ENCODE data around the gene ABHD13.
A peak's percentile ranks its signal among the peaks of the same experiment; 100 is the strongest.
"Not testable (repeated sequence)": the region's sequence is repeated elsewhere in the genome, so short reads cannot be mapped to it uniquely, and the experiment has no call there.

ABHD13 gene

DNA sequence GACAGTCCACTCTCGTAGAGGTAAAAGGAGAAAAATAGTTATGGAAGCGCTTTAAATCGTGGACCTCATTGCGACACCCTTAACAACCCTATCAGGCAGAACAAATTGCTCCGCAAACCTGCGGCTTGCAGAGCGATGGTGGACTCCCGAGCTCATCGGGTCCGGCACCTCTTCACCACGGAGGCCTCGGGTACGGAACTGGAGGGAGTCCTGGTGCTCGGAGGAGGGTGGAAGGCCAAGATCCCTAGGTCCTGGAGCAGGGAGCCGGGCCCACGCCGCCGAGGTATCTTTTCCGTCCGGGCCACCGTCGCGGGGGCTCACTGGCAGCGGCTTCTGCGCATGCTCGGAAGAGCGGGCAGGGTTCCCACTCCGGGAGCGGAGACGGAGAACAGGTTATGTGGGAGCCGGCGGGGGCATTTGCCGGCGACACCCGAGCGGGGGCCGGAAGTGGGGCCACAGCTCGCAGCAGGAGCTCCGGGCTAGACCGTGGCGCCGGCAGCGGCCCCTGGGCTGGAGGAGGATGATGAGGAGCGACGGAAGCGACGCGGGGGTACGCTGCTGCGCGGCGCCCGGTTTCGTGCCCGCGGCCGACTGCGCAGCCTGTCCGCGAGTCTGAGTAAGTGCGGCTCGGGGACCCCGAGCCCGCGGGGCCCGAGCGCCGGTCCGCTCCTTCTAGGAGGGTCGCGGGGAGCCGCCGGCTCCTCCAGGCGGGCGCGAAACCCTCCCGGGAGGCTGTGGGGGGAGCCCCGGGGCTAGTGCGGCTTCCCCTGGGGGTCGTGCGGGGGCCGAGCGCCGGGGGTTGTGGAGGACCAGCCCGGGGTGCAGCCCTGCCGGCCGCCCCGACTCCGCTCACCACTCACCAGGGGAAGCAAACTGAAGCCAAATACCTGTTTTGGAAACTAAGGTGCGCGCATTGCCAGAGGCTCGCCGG, at the start of gene ABHD13:
TSS of gene ABHD13 (plus strand) at position 349 of the 931 bp plus-strand sequence. CDS start 10,827 bp downstream, outside the sequence.
- peak; percentile 93 for DNase-seq

DNA sequence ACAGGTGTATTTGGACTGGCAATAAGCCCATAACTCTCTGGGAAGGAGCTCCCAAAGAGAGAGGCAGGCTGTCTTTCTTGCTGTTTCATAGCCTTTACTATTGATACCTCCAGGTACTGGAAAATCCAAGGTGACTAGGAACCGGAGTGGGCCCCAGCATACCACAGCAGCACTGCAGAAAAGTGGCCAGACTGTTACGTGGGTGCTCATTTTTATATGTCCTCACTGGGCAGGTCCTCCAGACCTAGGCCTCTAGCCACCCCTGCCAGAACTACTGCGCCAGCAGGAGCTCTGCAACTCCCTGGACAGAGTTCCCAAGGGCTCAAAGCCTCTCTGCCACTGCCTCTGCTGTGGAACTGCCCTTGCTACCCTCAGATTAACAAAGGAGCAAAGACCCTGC, 49.3 kb upstream of the ABHD13 start:
- no peak for DNase-seq

DNA sequence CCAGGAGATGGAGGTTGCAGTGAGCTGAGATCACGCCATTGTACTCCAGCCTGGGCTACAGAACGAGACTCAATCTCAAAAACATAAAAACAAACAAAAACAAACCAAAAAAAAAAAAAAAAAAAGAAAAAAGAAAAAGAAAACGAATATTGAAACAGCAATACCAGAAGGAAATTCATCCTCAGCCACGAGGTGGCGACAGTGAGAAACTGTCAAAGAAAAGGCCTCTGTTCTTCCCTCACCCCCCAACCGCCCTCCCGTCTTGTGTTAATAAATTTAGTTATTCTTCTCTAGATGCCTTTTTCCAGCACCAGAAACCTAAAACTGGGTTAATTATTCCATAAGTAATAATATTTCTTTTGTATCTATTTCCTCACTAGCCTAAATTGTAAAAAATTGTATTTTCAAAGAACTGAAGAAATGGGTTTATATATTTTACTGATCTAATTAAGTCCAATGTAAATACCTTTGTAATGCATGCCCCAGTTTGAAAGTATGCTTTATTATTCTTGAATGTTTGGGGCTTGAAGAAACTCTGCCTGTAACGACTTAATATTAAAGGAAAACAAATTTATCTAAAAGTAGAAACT, 41.4 kb upstream of the ABHD13 start:
- peak; percentile 9 for DNase-seq

DNA sequence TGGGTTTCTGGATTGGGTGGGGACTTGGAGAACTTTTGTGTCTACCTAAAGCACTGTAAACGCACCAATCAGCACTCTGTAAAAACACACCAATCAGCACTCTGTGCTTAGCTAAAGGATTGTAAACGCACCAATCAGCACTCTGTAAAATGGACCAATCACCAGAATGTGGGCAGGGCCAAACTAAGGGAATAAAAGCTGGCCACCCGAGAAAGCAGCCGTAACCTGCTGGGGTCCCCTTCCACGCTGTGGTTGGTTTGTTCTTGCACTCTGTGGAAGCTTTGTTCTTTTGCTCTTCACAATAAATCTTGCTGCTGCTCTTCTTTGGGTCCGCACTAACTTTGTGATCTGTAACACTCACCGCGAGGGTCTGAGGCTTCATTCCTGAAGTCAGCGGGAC, 40.1 kb upstream of the ABHD13 start:
- no peak for DNase-seq

DNA sequence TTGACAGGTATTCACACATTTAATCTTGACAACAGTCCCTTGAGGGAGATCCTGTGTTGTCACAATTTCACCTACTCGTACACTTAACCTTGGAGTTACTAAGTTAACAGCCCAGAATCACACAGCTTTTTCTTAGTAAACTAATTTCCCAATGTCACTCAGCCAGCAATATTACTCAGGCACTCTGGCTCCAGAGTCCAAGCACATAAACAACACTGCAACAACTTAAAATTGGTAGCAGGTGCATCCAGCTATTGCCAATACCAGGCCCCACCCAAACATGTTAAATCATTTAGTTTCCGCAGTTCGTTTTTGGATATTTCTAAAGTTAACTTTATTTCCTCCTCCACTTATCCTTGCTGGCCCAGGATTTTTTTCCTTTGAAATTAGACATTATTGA, 35.5 kb upstream of the ABHD13 start:
- no peak for DNase-seq

DNA sequence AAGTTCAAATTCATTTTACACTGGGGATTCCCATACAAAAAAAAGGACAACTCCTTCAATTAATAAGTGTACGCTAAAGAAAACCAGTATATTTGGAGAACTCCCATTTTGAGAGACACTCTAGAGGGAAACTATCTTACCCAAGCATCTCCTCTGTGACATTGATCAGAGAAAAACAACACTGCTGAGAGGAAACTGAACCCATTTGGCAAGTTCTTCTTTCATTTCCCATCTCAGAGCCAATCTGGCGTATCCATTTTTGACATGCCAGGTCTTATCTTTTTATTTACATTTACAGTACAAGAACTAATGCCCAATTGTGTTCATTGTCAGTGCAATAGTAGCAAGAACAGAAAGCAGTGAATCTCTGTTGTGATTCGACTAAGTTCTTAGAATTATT, 33.0 kb upstream of the ABHD13 start:
- no peak for DNase-seq

DNA sequence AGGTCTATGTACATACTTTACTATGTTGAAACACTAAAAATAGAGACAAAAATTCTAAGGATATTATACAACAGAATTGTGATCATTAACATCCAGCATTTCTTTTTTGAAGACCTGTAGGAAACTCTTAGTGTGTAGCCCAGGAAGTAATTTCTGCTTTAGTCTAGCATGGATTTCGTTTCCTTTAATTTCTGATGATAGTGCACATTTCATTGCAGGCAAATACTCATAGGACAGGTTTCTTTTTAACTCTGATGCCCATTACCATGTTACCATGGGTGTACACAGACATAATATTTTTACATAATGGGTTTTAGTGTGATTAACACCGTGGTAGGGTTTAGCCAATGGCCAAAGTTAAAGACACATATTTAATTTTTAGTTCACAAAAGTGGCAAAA, 29.9 kb upstream of the ABHD13 start:
- DNase-seq: no peak

DNA sequence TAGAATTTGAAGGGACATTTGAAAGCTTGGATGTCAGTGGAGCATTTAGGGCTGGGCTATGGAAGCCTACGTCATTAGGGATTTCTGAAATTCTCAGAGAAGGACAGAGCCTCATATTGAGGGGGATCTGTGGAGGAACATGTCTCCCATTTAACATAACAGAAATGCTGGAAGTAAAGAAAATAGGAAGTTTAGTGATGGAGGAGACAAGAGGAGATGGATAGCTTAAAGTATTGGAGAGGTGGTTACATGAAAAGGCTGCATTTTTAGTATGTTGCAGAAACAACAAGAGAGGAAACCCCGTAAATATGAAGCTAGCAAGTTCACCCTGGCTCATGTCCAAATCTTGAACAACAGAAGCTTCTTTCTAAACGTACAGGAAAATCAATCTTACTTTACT, 27.3 kb upstream of the ABHD13 start:
- DNase-seq: no peak

DNA sequence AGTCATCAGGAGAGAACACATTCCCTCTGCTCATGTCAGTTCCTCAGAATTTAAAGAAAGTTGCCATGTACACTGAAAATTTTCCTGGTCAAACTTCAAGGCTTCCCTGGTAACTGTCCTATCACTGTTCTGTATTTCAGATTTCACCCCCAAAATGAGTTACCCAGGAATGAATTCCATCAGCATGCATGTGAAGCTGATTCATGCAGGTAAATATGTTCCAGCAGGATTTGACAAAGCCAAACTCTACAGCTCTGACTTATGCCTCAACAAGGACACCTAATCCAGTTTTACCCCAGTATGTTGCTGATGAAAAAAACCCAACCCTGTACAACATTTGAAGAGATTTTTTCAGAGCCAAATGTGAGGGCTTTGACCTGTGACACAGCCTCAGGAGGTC, 24.4 kb upstream of the ABHD13 start:
- no peak for DNase-seq

DNA sequence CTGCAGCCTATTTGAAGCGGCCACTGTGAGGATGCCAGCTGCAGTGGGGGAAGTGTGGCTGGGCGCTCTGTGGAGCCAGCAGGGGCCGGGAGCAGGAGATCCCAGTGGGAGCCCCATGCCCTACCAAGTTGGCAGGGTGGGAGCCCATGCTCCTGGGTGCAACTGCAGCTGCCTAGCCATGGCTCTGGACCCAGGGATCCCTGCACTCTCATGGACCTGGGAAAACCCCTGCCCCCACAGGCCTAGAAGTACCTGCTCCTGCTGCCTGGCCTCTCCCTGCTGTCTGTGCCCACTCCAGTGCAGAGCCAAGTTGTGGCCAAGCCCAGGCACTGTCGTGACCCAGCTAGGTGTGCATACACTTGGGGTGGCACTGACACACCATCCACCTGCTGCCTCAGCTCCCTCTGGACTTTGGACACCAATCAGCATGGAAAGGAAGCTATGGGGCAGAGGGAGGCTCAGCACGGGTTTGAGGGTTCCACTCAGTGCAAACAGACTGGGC, 23.7 kb upstream of the ABHD13 start:
- DNase-seq: no peak

DNA sequence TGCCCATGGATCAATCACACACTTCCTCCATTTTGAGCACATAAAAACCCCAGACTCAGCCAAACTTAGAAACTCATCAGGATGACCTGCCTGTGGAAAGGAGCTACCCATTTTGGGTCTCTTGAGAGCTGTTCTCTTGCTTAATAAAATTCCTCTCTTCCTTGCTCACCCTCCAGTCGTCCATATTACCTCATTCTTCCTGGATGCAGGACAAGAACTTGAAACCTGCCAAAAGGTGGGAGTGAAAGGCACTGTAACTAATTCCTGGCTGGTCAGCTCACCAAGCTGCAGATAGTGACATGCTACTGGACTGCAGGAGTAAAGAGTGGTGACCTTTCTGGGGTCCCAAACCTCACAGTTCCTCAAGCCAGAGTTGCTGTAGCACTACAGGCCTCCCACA, 23.0 kb upstream of the ABHD13 start:
- no peak for DNase-seq

DNA sequence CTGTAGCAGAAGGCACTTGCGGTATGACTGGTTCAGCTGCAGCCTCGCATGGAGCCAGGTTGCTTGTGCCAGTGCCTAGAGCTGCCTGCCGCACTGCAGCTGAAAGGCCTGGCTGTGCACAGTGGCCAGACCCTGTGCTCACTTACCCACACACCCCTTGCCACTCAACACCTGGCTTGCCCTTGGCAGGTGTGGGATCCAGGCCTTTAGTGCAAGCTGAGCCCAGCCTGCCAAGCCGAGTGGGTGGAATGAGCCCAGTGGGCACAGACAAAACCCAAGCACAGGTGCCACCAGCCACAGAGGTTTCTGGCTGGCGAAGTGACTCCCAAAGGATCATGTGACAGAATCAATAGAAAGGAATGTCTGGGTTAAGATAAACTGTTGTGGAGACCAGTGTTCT, 22.3 kb upstream of the ABHD13 start:
- no peak for DNase-seq

DNA sequence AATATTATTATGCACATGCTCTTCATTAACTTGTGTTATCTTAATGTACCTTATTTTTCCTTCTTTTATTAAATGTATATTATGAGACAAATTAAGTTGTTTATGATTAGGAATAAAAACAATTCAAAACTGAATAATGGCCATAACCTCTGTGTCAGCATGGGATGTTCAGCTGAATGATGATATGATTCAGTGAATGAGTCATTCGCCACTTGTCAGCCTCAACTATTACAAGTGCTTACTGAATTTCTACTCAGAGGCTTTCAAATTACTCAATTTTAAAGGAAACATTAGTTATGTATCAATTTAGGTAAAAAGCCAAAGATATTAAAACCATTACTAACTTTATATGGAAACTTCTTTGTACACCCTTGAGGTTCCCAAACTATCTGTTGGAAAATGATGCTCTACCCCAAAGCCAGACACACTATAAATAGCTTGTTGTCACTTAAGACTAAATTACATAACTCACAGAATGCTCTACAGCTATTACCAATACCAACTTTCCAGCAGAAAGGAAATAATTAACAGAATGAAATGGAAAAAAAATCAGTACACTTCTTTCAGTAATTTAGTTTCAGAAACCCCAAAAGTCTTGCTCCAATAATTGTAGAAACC, 17.3 kb upstream of the ABHD13 start:
- DNase-seq: no peak

DNA sequence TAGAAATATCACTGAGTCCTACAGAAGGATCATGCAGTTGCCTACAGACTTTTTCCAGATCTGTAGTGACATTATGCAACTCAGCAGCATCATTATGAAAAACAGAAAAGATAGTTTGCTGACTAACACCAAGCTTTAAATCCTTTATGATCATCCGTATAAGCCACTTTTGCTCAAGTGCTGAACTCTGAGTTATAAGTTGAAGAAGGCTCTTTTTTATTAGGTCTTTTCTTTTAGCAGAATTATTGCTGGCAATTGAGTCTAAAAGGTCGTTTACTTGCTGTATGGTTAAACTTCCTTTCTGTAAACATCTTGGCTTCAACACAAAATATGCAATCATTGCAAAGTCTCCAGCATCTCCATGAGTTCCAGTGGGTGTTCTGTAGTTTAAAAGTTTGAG, 7.6 kb upstream of the ABHD13 start:
- no peak for DNase-seq

DNA sequence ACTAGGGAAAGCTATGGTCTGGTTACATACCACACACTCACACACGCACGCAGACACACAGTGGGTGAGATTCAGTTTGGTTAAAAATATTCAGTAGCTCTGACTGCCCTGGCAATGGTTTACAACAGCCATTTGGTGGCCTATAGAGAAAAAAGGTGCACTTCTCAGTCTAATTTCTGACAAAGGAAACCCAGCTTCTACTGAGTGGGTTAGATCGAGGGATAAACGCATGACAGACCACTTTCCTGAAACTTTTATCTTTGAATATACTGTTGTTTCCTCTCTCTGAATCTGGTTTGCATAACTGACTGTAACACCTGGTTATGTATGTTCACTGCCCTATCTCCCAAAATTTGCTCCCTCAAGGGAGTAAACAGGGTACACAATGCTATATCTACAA, 5.3 kb upstream of the ABHD13 start:
- DNase-seq: no peak

DNA sequence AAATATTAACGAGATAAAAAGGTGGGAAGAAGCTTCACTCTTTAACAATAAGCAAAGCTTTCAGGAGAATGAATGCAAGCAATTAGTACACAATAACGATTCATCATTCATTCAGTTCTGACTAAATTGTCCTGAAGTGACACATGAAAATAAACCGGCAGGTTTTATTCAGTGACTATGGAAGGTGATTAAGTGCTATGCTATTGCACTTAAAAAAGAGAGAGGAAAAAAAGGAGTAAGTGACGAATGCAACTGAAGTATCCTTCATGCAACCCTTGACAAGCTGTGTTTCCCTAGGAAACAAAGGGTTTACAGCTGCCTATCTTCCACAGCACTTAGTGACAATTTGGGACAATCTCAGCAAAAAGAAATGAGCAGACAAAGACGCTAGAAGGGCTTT, 4.2 kb upstream of the ABHD13 start:
- DNase-seq: no peak

DNA sequence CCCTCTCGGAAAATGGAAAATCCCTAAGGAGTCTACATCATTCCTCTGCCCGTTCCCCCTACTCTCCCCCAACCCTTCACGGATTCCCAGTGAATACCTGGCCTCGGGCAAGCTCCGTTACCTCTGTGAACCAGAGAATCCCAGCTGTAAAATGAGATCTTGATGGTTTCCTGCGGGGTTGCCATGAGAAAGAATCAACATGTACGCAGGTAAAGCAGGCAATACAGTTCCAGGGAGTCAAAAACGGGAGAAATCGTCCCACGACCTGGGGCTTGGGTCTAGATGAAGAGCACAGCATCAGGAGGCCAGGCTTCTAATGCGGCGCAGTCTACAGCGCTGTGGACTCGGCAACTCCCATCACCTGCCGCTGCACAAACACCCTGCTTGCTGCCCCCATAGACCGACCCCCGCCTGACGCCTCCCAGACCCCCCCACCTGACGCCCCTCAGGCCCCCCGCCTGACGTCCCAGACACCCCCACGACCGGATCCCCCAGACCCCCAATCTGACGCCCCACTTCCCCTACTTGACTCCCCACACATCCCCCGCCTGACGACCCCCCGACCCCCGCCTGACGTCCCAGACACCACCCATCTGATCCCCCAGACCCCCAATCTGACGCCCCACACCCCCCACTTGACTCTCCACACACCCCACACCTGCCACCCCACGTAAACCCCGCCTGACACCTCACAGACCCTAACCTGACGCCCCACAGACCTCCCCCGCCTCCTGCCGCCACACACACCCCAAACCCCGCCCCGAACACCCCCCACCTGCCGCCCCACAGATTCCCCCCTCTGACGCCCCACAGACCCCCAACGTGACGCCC, 3.5 kb upstream of the ABHD13 start:
- no peak for DNase-seq

DNA sequence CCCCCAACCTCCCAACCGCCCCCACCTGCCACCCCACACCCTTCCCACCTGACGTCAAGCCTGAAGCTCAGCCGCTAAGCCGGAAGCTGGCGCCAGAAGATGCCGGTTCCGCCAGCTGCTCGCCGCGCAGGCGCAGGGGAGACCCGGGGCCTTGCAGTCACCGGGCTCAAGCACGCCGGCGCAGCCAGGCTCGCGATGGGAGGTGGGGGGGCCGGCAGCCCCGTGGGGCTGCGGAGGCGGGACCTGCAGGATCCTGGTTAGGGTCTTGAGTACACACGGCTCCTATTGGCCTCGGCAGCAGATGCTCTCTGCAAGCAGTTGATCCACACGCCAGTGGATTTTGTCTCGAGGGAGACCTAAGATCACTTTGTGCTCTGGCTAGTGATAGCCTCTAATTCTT, 2.8 kb upstream of the ABHD13 start, which contains the start of gene LIG4:
TSS of gene LIG4 (minus strand) at position 101 of the 400 bp plus-strand sequence. CDS start 4,268 bp downstream, outside the sequence.
- peak; percentile 93 for DNase-seq

DNA sequence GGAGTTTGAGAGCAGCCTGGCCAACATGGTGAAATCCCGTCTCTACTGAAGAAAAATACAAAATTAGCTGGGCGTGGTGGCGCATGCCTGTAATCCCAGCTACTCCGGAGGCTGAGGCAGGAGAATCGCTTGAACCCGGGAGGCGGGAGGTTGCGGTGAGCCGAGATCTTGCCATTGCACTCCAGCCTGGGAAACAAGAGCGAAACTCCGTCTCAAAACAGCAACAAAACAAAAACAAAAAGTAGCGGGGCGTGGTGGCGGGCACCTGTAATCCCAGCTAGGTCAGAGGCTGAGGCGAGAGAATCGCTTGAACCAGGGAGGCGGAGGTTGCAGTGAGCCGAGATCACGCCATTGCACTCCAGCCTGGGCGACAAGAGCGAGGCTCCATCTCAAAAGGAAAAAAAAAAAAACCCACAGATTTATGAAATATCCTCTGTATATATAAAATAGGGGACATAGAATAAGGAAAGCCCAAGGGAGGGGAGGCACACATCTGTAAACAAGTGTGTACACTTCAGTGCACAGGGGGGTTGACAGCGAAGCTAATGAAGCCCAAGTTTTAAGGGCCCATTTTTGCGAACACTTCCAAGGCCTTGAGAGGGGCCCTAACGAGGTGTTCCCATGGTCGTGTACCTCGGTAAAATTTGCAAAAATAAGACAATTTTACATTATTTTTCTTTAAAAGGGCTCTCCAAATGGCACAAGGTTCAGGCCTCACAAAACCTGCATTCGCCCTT, 717 bp upstream of the ABHD13 start:
- DNase-seq: not testable (repeated sequence)

DNA sequence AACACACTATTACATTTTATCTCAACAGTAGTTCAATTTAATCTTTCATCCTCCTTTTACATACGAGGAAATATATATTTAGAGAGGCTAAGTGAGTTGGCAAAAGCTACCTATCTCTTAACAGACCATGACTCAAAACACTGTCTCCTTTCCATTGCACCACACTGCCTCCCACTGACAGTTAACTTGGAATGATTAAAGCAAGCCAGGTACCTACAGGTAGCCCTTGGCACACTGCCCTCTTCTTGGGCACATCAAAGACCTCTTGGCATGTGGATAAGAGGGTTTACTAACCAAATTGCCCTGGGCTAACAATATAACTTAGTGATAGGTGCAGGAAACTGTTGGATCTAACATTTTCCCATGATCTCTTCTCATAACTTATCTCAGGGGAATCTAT, 1.8 kb downstream of the ABHD13 start:
- no peak for DNase-seq

DNA sequence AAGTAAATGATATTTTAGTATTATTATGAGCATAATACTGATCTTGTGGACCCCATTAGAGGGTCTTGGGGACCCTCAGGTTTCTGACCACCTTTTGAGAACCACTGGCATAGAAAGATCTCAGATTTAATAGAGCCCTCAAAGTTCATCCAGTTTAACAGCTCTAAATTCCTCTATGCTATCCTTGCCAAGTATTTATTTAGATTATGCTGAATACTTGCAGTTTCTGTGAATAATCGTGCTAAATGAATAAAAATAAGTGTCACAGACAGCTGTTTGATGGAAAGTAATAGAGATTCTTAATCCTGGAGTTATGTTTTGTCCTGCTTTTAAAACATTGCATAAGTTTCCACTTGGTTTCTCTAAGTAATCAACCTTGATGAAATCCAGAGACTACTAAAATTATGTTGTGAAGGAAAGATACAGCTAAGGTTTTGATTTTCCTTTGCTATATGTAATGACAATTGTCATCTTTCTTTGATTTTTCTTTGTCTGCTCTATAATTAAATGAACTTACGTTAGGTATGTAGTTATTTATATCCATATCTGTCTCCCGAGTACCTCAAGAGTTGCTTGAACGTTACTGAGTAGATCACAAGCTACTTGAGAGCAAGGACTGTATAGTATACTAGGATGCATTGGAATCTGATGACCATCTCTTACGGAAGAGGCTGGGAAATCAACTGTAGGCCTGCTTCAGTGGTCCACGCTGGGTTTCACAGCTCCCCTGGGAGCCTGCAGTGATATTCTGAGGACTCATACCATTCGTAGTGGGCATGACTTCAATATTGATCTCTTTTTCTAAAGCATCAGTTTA, 5.7 kb downstream of the ABHD13 start:
- no peak for DNase-seq
